ENCODE measurements around the gene SYCE3. TPM values are rescaled to one million over a fixed set of nuclear protein-coding genes. Genes with fewer than 3 reads are reported as not detected.

The SYCE3 gene
- polyA plus RNA-seq, 3 donors: 1.9 to 3.1 TPM; not detected in 1

DNA sequence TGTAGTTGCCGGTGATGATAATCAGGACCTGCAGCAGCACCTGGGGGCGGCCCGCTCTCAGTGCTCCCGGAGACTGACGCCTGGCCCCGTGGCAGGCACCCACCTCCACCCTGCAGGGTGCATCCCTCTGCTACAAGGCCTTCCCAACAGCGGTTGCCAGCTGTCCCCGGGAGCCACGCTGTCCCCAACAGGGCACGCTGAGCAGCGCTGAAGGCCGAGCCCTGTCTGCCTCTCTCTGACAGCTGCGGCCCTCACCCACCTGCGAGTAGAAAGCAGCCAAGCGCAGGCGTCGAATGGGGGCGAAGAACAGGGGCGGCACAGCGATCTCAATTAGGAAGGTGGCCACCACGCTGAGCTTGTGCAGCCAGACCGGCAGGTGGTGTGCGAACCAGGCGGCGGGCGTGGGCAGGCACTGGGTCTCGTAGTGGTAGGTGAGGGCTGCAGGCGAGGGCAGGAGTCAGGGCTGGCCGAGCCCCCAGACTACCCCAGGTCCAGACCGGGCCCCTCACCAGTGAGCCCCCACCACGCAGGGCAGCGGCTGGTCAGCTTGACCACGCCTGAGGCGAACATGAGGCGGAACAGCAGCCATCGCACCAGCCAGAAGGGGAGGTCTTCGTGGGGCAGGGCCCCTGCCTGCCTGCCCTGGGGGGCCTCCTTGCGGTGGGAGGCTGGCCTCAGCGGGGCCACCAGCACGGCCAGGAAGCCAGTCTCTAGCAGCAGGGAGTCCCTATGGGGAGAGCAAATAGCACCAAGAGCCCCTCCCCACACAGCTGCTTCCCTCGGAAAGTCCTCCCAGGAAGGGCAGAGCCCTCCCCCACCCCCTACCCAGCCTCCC, 56.7 kb downstream of the SYCE3 start:
- no peaks in the 10 kb centered on the region for H3K27me3 ChIP-seq (ENCODE audit: control insufficient read depth in 2 of 2, insufficient read depth in 2 of 2, low read length in 2 of 2)
- H3K9ac ChIP-seq (ENCODE audit: insufficient read depth, low read length, poor library complexity, severe bottlenecking): peak overlapping the region; percentile 84
- no peak overlapping the region for H3K4me3 Mint-ChIP-seq
- no peaks in the 10 kb centered on the region for H3K9me3 ChIP-seq (replicated peaks in 1 of 2; ENCODE audit: control insufficient read depth in 1 of 2, insufficient read depth in 1 of 2, low read length in 2 of 2)
- peaks cover 19 to 26% of the 10 kb centered on the region in 2 donors for H3K4me1 ChIP-seq (ENCODE audit: control insufficient read depth in 1 of 2, insufficient read depth in 2 of 2, low read length in 2 of 2)
- DNase-seq: peak in 1 of 3 donors; percentile 16
- H3K4me1 Mint-ChIP-seq: peaks cover 20% of the 10 kb centered on the region
- peaks cover 55% of the 10 kb centered on the region for H3K79me2 ChIP-seq (ENCODE audit: insufficient read depth, low read length)
- WGBS (ENCODE audit: insufficient coverage): 99% methylated on average over 35 of the region's 41 CpGs
- H3K27ac ChIP-seq (ENCODE audit: low read depth in 1 of 2, low read length in 2 of 2): no peak overlapping the region
- H3K36me3 Mint-ChIP-seq: peaks cover 15 to 26% of the 10 kb centered on the region in 2 donors
- H2AFZ ChIP-seq (ENCODE audit: insufficient read depth, low read depth, low read length, poor library complexity, severe bottlenecking): no peak overlapping the region
- peak overlapping the region; percentile 98 for H3K4me2 ChIP-seq (replicated peaks; ENCODE audit: extremely low read depth, low read length, poor library complexity, severe bottlenecking)
- intact Hi-C loops (cut with micrococcal nuclease): loop anchor here (2.0 to 5.0 kb wide), 4 partner anchors 56 to 123 kb away; partner anchors contain the start of genes ARSA (in 2 of the 2), CHKB (in 1 of the 2) and SYCE3 (in 1 of the 2)
- no peaks in the 10 kb centered on the region for H4K20me1 ChIP-seq (ENCODE audit: insufficient read depth, low read length)
- peaks cover 30 to 36% of the 10 kb centered on the region in 2 donors for H3K36me3 ChIP-seq (replicated peaks in 1 of 2; ENCODE audit: control insufficient read depth in 1 of 2, insufficient read depth in 2 of 2, low read length in 2 of 2)
- H3K27me3 Mint-ChIP-seq (ENCODE audit: low read depth in 3 of 3): peaks cover 0 to 3% (median 1%) of the 10 kb centered on the region in 3 donors
- TF ChIP-seq, protein P1, sequence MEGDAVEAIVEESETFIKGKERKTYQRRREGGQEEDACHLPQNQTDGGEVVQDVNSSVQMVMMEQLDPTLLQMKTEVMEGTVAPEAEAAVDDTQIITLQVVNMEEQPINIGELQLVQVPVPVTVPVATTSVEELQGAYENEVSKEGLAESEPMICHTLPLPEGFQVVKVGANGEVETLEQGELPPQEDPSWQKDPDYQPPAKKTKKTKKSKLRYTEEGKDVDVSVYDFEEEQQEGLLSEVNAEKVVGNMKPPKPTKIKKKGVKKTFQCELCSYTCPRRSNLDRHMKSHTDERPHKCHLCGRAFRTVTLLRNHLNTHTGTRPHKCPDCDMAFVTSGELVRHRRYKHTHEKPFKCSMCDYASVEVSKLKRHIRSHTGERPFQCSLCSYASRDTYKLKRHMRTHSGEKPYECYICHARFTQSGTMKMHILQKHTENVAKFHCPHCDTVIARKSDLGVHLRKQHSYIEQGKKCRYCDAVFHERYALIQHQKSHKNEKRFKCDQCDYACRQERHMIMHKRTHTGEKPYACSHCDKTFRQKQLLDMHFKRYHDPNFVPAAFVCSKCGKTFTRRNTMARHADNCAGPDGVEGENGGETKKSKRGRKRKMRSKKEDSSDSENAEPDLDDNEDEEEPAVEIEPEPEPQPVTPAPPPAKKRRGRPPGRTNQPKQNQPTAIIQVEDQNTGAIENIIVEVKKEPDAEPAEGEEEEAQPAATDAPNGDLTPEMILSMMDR (IDR thresholded peaks at IDR 0.05): no peak
- H3K4me3 ChIP-seq (replicated peaks in 1 of 3; ENCODE audit: low read depth in 2 of 3, low read length in 3 of 3): peak overlapping the region in 1 of 3 experiments; percentile 96
- no peaks in the 10 kb centered on the region for H3K9me3 Mint-ChIP-seq
- peak overlapping the region in 1 of 7 donors; percentile 61 for H3K27ac Mint-ChIP-seq

DNA sequence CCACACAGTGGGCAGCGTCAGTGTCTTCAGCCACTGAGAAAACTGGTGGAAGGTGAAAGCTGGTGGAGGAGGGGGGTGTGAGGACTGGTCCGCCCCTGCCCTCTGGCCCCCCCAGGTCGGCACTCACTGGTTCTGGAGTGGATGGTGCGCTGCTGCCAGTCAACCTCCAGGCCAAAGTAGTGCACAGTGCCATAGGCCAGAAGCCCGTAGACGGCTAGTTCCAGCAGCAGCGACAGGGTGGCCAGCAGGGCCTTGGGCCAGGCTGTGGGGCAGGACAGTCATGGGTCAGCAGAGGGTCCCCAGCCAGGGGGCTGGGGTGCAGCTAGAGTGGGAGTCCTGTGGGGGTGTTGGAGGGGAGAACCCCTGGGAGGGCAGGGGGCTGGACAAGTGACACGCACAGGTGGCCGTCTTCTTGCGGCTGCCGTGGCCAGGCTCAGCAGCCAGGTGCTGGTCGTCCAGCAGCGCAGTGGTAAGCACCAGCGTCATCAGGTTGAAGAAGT, 57.4 kb downstream of the SYCE3 start:
- TF ChIP-seq, protein P1 (IDR thresholded peaks at IDR 0.05): no peak
- Histone ChIP-seq H2AFZ (ENCODE audit: insufficient read depth, low read depth, low read length, poor library complexity, severe bottlenecking) (no peak overlapping the region), H3K79me2 (ENCODE audit: insufficient read depth, low read length) (peaks cover 49% of the 10 kb centered on the region), H3K4me2 (replicated peaks; ENCODE audit: extremely low read depth, low read length, poor library complexity, severe bottlenecking) (no peak overlapping the region), H3K9me3 (replicated peaks in 1 of 2; ENCODE audit: control insufficient read depth in 1 of 2, insufficient read depth in 1 of 2, low read length in 2 of 2) (no peaks in the 10 kb centered on the region), H3K4me1 (ENCODE audit: control insufficient read depth in 1 of 2, insufficient read depth in 2 of 2, low read length in 2 of 2) (peaks cover 19 to 26% of the 10 kb centered on the region in 2 donors), H3K4me3 (replicated peaks in 1 of 3; ENCODE audit: low read depth in 2 of 3, low read length in 3 of 3) (no peak overlapping the region), H3K36me3 (replicated peaks in 1 of 2; ENCODE audit: control insufficient read depth in 1 of 2, insufficient read depth in 2 of 2, low read length in 2 of 2) (peaks cover 30 to 36% of the 10 kb centered on the region in 2 donors), H4K20me1 (ENCODE audit: insufficient read depth, low read length) (no peaks in the 10 kb centered on the region), H3K27me3 (ENCODE audit: control insufficient read depth in 2 of 2, insufficient read depth in 2 of 2, low read length in 2 of 2) (no peaks in the 10 kb centered on the region), H3K27ac (ENCODE audit: low read depth in 1 of 2, low read length in 2 of 2) (no peak overlapping the region), H3K9ac (ENCODE audit: insufficient read depth, low read length, poor library complexity, severe bottlenecking) (no peak overlapping the region)
- peak in 1 of 3 donors; percentile 11 for DNase-seq
- H3K36me3 Mint-ChIP-seq: peaks cover 15 to 26% of the 10 kb centered on the region in 2 donors
- no peak overlapping the region for H3K4me3 Mint-ChIP-seq
- no peak overlapping the region for H3K27ac Mint-ChIP-seq
- WGBS (ENCODE audit: insufficient coverage): 96% methylated on average over 13 of the region's 14 CpGs
- H3K4me1 Mint-ChIP-seq: peaks cover 20% of the 10 kb centered on the region
- intact Hi-C loops (cut with micrococcal nuclease): loop anchor here (5.0 kb wide), 3 partner anchors 57 to 122 kb away; partner anchors contain the start of genes ARSA (in 1 of the 2), CHKB (in 1 of the 2) and SYCE3 (in 1 of the 2)
- no peaks in the 10 kb centered on the region for H3K9me3 Mint-ChIP-seq
- peaks cover 0 to 3% (median 3%) of the 10 kb centered on the region in 3 donors for H3K27me3 Mint-ChIP-seq (ENCODE audit: low read depth in 3 of 3)

All from CD14-positive monocyte (primary cell).